Suppressor macrophage treated with lipopolysaccharide for 1 hour (primary cell): ENCODE measurements around the gene ERCC4.

Experiments used
- DNase-seq, 3 donors: peaks; one replicate each; pipeline ENCODE4 v3.0.0-alpha.2; 2020 to 2022

ERCC4 gene

GRCh38 chr16:13911871-13912270 lies 8.1 kb upstream of the ERCC4 start:
- DNase-seq: no peak

GRCh38 chr16:13912891-13913290 lies 7.1 kb upstream of the ERCC4 start:
- DNase-seq: no peak

- no peak for DNase-seq
Observed at GRCh38 chr16:13913374-13914292, 6.3 kb upstream of the ERCC4 start.

GRCh38 chr16:13915033-13915635 lies 4.8 kb upstream of the ERCC4 start:
- DNase-seq: no peak

- peak; percentile 30 to 59 (median 46) for DNase-seq
Observed at GRCh38 chr16:13919330-13919682, 648 bp upstream of the ERCC4 start.

- no peak for DNase-seq
Observed at GRCh38 chr16:13920510-13920818, 510 bp downstream of the ERCC4 start.

GRCh38 chr16:13921328-13921727 lies 1.4 kb downstream of the ERCC4 start:
- DNase-seq: no peak

- DNase-seq: peak; percentile 56 to 85 (median 79)
Observed at GRCh38 chr16:13923703-13924298, 3.8 kb downstream of the ERCC4 start.

GRCh38 chr16:13926464-13926863 lies 6.5 kb downstream of the ERCC4 start:
- peak in 1 of 3 donors; percentile 17 for DNase-seq

- peak in 2 of 3 donors; percentile 31 to 38 for DNase-seq
Observed at GRCh38 chr16:13926891-13927290, 6.9 kb downstream of the ERCC4 start.

- no peak for DNase-seq
Observed at GRCh38 chr16:13928646-13929045, 8.7 kb downstream of the ERCC4 start.

GRCh38 chr16:13931845-13932244 lies 11.9 kb downstream of the ERCC4 start:
- no peak for DNase-seq

- no peak for DNase-seq
Observed at GRCh38 chr16:13935408-13935807, 15.5 kb downstream of the ERCC4 start.

GRCh38 chr16:13936155-13936554 lies 16.2 kb downstream of the ERCC4 start:
- no peak for DNase-seq

- DNase-seq: peak; percentile 30 to 47 (median 34)
Observed at GRCh38 chr16:13936596-13937081, 16.7 kb downstream of the ERCC4 start.

GRCh38 chr16:13937411-13937810 lies 17.5 kb downstream of the ERCC4 start:
- DNase-seq: no peak

- no peak for DNase-seq
Observed at GRCh38 chr16:13938480-13938879, 18.5 kb downstream of the ERCC4 start.

GRCh38 chr16:13939821-13940220 lies 19.9 kb downstream of the ERCC4 start:
- DNase-seq: no peak

- no peak for DNase-seq
Observed at GRCh38 chr16:13940397-13940933, 20.5 kb downstream of the ERCC4 start.

GRCh38 chr16:13944816-13945215 lies 24.9 kb downstream of the ERCC4 start:
- DNase-seq: peak; percentile 47 to 65 (median 57)

- no peak for DNase-seq
Observed at GRCh38 chr16:13945744-13946485, 26.0 kb downstream of the ERCC4 start.

- no peak for DNase-seq
Observed at GRCh38 chr16:13948086-13948485, 28.1 kb downstream of the ERCC4 start.
